ENCODE measurements around the gene BRINP1. TPM values are rescaled to one million over a fixed set of nuclear protein-coding genes. Genes with fewer than 3 reads are reported as not detected.

The BRINP1 gene
- total and polyA plus RNA-seq, 2 donors (not counting 1 experiment from before 2014, with no cell fraction given) = not detected

DNA sequence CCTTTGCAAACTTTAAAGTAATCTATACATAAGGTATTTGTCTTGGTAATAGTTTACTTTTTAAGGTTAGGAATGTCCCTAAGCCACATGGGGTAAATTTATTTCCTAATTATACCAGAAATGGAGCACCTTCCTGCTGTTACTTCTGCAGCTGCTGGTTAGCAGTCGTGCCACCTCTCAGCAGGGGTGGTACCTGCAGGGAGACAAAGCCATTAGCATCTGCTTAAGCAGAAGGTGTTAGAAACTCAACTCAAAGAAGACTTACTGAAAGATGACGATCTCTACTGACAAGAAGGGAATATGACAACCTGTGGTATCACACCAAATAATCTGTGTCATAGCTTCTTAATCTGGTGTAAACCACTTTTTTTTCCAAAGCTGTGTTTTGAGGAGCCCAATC, 173.7 kb downstream of the BRINP1 start:
- DNase-seq (no peak), ATAC-seq (ENCODE audit: low read depth) (no peak)
- no peaks in the 10 kb centered on the region for H3K27me3 ChIP-seq (replicated peaks in 1 of 4; ENCODE audit: control extremely low read depth in 1 of 4, control insufficient read depth in 3 of 4, insufficient read depth in 4 of 4, low read length in 3 of 4)
- WGBS (ENCODE audit: insufficient coverage) = no CpG with 5 or more reads among the region's 2 CpGs
- H3K36me3 ChIP-seq (replicated peaks in 1 of 2; ENCODE audit: control extremely low read depth in 1 of 2, control insufficient read depth in 1 of 2, extremely low read depth in 1 of 2, insufficient read depth in 2 of 2, low read length in 1 of 2) = no peaks in the 10 kb centered on the region
- Mint-ChIP-seq H3K4me3 (no peak overlapping the region), H3K27me3 (peaks cover 4% of the 10 kb centered on the region), H3K27ac (no peak overlapping the region), H3K4me1 (no peaks in the 10 kb centered on the region), H3K9me3 (ENCODE audit: insufficient read depth) (no peaks in the 10 kb centered on the region)
- H3K4me2 ChIP-seq (replicated peaks; ENCODE audit: low read depth, low read length, poor library complexity, severe bottlenecking) = no peak overlapping the region
- no peaks in the 10 kb centered on the region for H4K20me1 ChIP-seq (ENCODE audit: control insufficient read depth, insufficient read depth, low read length, poor library complexity, severe bottlenecking)
- no peaks in the 10 kb centered on the region for H3K9me3 ChIP-seq (ENCODE audit: control extremely low read depth in 1 of 3, control insufficient read depth in 2 of 3, insufficient read depth in 1 of 3, low read length in 2 of 3)
- intact Hi-C loops (cut with micrococcal nuclease) = no loop called here
- no peaks in the 10 kb centered on the region for H3K4me1 ChIP-seq (ENCODE audit: control insufficient read depth in 2 of 2, insufficient read depth in 2 of 2, low read length in 2 of 2)
- ChIA-PET POLR2A (no interaction called here), CTCF (no interaction called here)
- H3K9ac ChIP-seq (ENCODE audit: low read length) = no peak overlapping the region
- TF ChIP-seq, protein P1, sequence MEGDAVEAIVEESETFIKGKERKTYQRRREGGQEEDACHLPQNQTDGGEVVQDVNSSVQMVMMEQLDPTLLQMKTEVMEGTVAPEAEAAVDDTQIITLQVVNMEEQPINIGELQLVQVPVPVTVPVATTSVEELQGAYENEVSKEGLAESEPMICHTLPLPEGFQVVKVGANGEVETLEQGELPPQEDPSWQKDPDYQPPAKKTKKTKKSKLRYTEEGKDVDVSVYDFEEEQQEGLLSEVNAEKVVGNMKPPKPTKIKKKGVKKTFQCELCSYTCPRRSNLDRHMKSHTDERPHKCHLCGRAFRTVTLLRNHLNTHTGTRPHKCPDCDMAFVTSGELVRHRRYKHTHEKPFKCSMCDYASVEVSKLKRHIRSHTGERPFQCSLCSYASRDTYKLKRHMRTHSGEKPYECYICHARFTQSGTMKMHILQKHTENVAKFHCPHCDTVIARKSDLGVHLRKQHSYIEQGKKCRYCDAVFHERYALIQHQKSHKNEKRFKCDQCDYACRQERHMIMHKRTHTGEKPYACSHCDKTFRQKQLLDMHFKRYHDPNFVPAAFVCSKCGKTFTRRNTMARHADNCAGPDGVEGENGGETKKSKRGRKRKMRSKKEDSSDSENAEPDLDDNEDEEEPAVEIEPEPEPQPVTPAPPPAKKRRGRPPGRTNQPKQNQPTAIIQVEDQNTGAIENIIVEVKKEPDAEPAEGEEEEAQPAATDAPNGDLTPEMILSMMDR (IDR thresholded peaks at IDR 0.05) = no peak
- TF ChIP-seq EZH2 (IDR thresholded peaks at IDR 0.05; ENCODE audit: borderline replicate concordance, insufficient read depth, low read depth, low read length, poor library complexity, severe bottlenecking) = no peak
- H2AFZ ChIP-seq (ENCODE audit: insufficient read depth, low read depth, low read length, poor library complexity, severe bottlenecking) = no peak overlapping the region
- H3K27ac ChIP-seq (ENCODE audit: low read length in 2 of 2) = no peak overlapping the region
- no peaks in the 10 kb centered on the region for H3K79me2 ChIP-seq (ENCODE audit: control insufficient read depth, insufficient read depth, low read length)
- no peak overlapping the region for H3K4me3 ChIP-seq (ENCODE audit: control extremely low read depth in 1 of 5, extremely low read depth in 1 of 5, insufficient read depth in 1 of 5, low read depth in 2 of 5, low read length in 4 of 5)

DNA sequence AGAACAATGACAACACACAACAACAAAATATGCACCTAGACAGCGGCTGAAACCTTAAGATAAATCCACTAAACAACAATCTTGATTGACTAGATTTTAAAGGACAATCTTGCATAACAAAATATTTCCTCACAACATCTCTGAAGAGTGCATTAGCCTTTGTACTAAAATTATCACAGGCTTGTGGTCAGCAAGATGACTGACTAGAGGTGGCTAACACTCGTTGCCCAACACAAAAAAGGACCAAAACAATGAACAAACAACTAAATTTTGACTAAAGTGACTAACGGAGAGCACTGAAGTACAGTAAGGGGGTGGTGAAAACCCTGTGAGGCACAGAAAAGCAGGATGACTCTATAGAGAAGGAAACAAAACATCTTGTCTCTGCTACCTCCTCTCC, 183.9 kb downstream of the BRINP1 start:
- 82% methylated on average over 1 of the region's 3 CpGs for WGBS (ENCODE audit: insufficient coverage)
- Histone ChIP-seq H3K27ac (ENCODE audit: low read length in 2 of 2) (no peak overlapping the region), H3K4me2 (replicated peaks; ENCODE audit: low read depth, low read length, poor library complexity, severe bottlenecking) (no peak overlapping the region), H2AFZ (ENCODE audit: insufficient read depth, low read depth, low read length, poor library complexity, severe bottlenecking) (no peak overlapping the region), H3K4me1 (ENCODE audit: control insufficient read depth in 2 of 2, insufficient read depth in 2 of 2, low read length in 2 of 2) (no peaks in the 10 kb centered on the region), H3K9me3 (ENCODE audit: control extremely low read depth in 1 of 3, control insufficient read depth in 2 of 3, insufficient read depth in 1 of 3, low read length in 2 of 3) (peaks cover 0 to 12% (median 0%) of the 10 kb centered on the region in 3 donors), H3K27me3 (replicated peaks in 1 of 4; ENCODE audit: control extremely low read depth in 1 of 4, control insufficient read depth in 3 of 4, insufficient read depth in 4 of 4, low read length in 3 of 4) (no peaks in the 10 kb centered on the region), H3K36me3 (replicated peaks in 1 of 2; ENCODE audit: control extremely low read depth in 1 of 2, control insufficient read depth in 1 of 2, extremely low read depth in 1 of 2, insufficient read depth in 2 of 2, low read length in 1 of 2) (no peaks in the 10 kb centered on the region), H3K9ac (ENCODE audit: low read length) (no peak overlapping the region), H3K4me3 (ENCODE audit: control extremely low read depth in 1 of 5, extremely low read depth in 1 of 5, insufficient read depth in 1 of 5, low read depth in 2 of 5, low read length in 4 of 5) (no peak overlapping the region), H4K20me1 (ENCODE audit: control insufficient read depth, insufficient read depth, low read length, poor library complexity, severe bottlenecking) (no peaks in the 10 kb centered on the region), H3K79me2 (ENCODE audit: control insufficient read depth, insufficient read depth, low read length) (no peaks in the 10 kb centered on the region)
- no peak for ATAC-seq (ENCODE audit: low read depth)
- CTCF ChIA-PET = no interaction called here
- Mint-ChIP-seq H3K4me3 (no peak overlapping the region), H3K4me1 (no peaks in the 10 kb centered on the region), H3K27ac (no peak overlapping the region), H3K9me3 (ENCODE audit: insufficient read depth) (peaks cover 3% of the 10 kb centered on the region), H3K27me3 (no peaks in the 10 kb centered on the region)
- POLR2A ChIA-PET = no interaction called here
- no peak for DNase-seq
- TF ChIP-seq, protein P1 (IDR thresholded peaks at IDR 0.05) = no peak
- TF ChIP-seq EZH2 (IDR thresholded peaks at IDR 0.05; ENCODE audit: borderline replicate concordance, insufficient read depth, low read depth, low read length, poor library complexity, severe bottlenecking) = no peak
- intact Hi-C loops (cut with micrococcal nuclease) = no loop called here
